HG02798 (cell line): ENCODE results near the gene TACO1.

Experiments
- ATAC-seq: cut with Tn5 transposase; IDR thresholded peaks from one replicate; pipeline ENCODE4 v1.9.1; 2021; ENCODE audit warnings: mild to moderate bottlenecking; ENCODE audit not compliant: unreplicated experiment, poor library complexity

The TACO1 gene

DNA sequence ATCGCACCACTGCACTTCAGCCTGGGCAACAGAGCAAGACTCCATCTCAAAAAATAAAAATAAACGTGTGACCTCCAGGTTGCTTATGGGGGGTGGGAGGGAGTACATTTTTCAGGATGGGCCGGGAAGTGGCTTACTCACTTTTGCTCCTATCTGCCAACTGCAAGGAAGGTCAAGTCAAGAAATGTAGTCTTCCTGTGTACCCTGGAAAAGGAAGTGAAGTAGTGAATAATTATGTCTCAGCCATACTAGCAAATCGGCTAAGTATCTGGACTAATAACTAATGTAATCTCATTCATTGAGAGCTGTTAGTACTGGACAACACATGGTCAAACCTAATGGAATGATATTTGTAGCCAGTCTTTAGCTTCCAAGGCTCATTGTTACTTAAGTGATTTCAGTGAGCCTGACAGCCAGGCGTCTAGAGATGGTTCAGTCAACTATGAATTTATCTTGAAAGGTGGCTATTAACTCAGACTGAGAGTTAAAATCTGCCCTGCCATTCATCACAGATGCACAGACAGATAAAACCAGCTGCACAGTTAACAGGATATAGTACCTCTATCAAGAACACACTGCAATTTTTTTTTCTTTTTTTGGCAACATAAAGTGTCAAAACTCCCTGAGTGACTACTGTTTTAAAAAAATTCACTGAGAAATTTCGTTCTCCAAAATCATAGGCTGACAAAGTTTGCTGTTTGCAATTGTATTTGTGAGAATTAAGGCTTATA lies 3.7 kb upstream of the TACO1 start:
- ATAC-seq, result no peak

DNA sequence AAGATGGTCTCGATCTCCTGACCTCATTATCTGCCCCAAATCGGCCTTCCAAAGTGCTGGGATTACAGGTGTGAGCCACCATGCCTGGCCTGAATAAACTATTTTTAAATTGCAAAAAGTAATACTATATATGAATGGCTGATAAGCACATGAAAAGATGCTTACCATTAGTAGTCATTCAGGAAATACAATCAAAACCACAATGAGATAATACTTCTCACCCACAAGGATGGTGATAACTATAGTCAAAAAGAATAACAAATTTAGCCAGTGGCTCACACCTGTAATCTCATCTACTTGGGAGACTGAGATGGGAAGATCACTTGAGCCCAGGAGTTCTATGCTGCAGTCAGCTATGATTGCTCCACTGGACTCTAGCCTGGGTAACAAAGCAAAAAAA lies 2.4 kb upstream of the TACO1 start:
- no peak for ATAC-seq

DNA sequence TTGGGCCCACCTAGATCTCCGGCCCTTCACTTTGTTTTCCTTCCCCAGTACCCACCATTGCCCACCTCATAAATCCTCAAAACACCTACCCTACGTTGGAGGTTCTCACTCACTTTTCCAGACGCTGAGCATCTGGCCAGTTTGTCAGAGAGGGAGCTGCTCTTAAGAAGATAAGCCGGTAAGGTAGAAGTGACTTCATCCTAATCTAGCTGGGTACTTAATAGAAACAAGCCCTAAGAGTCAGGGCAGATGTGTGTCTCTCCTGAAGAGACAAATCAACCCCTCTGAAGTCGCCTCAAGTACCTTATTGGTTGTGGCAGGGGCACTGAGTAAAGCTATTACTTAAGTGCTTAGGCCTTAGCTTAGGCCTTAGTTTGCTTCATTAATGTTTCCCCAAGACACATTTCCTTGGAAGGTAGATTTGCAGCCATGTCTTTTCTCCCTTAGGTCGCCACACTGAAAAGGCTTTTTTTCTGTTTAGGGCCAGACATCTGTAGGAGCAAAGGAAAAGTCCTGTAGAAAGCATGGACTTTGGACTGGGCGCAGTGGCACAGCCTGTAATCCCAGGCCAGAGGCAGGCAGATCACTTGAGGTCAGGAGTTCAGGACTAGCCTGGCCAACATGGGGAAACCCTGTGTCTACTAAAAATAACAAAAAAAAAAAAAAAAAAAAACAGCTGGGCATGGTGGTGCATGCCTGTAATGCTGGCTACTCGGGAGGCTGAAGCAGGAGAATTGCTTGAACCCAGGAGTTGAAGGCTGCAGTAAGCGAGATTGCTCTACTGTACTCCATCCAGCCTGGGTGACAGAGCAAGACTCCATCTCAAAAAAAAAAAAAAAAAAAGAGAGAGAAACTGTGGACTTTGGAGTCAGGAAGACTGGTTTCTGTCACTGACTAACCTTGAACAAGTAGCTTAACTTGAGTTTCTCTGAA lies 1.0 kb downstream of the TACO1 start:
- no peak for ATAC-seq

DNA sequence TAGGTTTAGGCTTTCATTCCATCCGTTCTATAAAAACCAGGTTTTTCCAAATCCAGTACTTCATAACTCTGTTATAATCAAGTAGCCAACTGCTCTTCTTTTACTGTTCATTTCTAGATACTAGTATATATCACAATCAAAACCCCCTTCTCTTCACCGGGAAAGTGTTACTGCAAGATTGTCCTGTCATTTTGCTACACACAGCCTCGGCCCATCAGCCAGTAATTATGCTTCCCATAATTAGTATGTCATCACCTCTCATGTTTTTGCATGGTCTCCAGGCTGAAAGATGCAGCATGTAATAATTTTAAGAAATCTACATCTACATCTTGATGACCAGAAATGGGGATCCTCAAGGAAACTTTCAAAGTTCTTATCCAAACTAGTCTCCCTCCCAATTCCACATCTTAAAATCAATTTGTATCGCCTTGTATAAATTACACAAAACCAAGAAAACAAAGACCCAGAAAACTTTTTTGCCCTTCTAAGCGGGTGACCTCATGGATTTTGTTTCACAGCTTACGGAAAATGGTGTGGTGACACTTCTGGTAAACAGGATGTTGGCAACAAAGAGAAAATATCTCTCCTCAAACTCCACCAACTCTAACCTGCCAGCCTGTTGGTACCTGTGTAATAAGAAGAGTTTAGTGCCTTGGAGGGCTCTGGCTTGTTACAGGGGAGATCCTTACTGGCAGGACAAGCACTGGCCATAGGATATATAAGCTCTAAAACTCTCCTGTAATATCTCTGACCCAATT lies 9.3 kb downstream of the TACO1 start:
- no peak for ATAC-seq

DNA sequence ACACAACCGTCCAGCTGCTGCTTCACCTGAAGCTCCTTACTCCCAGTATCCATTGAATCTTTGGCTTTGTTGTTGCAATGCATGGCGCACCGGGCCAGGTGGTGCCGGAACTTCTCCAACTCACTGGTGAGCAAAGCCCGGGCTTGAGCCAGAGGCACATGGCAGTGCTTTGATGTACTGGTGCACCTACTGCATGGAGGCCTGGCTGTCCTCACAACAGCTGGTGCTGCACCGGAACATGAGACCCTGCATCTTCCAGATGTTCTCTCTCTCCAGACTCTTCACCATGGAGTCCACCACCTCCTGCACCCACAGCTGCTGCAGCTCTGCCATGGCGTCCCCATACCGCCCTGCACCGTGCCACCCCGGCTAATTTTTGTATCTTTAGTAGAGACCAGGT lies 10.2 kb downstream of the TACO1 start:
- ATAC-seq, result no peak

DNA sequence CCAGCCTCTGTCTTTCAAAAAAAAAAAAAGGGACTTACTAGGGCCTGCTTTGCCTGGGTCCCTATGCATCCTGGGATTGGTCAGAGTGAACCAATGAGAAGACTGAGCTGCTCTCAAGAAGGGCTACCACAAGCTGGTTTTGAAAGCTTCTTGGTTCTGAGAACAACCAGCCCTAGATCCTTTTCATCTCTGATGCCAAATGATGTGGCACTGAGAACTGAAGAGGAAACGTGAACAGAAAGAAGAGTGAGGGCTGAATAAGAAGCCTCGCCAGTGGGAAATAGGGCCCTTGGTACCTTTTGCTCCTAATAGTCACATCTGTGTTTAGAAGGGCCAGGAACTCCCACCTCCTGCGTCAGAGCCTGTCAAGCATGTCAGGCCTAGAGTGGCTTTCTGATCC lies 10.7 kb downstream of the TACO1 start:
- ATAC-seq, result no peak

DNA sequence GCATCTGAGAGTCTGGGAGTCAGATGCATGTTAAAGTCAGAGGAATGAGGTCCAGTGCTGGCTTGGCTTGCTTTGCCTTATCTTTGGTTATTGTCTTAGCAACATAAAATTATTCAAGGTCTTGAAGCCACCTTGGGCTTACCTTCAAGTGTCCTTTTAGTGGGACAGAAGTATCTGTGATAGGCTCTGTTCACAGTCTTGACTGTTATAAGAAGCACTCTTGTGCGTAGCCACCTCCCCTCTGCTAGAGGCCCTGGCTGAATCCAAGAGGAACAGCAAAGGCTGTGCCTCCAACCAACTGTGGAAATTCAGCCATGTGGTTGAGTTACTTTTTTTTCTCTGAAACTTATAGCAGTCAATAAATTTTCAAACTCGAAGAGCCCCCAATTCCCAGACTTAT lies 13.0 kb downstream of the TACO1 start:
- ATAC-seq, result no peak

DNA sequence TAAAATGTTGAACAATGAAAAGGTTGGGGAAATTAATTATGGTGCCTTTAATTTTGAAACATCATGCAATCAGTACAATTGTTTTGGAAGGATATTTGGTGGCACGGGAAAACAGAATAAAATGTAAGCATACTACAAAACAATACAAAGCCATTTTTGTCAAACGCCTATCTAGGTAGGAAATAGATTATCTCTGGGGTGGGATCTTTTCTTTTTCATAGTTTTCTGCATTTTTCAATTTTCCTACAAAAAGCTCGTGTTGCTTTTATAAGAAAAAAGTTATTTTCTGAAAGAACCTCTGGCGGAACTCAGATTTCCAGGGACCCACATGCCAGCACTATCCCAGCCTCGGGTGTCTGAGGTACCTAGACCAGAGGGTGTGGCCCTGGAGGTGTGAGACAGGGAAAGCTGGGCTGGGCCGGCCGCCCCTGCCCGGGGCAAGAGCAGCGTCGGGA lies 20.6 kb downstream of the TACO1 start:
- ATAC-seq, result no peak

DNA sequence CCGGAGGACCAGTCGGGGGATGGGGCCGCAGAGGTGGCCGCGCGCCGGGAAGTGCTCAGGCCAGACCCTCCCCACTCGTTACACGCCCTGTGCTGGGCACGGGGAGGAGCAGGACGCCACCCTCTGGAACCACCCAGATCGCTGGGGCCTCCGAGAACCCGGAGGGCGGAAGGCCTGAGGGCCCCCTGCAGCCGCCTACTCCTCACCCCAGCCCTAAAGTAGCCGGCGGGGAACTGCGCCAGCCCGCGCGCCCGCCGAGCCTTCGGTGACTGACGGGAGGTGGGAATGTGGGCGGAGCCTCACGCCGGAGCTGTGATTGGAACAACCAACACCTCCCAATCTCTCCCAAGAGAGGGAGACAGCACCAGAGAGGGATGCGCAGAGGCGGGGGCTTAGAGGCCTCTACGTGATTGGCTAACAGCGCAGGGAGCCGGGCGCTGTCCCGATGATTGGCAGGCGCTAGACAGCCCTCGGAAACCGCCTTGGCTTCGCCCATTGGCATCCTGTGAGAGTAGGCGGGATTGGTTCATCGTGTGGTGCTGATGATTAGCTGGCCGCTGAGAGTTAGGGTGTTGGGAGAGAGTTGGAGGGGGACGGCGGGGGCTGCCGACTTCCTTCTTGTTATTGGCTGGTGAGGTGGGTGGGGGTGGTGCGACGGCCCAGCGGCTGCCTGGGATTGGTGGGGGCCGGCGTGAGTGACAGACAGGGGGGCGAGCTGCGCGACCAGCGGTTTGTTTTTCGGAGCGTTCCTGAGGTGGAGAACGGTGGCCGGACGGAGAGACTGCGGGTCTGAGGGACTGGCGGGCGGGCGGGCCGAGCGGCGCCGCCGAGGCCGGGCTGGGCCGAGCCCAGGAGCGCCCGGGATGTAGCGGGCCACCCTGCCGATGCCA lies 21.2 kb downstream of the TACO1 start, which contains the start of gene MAP3K3:
Gene MAP3K3 (plus strand): TSS at position 734 of the 890 bp plus-strand sequence. CDS start 343 bp downstream, outside the sequence.
- ATAC-seq, result peak; percentile 92

DNA sequence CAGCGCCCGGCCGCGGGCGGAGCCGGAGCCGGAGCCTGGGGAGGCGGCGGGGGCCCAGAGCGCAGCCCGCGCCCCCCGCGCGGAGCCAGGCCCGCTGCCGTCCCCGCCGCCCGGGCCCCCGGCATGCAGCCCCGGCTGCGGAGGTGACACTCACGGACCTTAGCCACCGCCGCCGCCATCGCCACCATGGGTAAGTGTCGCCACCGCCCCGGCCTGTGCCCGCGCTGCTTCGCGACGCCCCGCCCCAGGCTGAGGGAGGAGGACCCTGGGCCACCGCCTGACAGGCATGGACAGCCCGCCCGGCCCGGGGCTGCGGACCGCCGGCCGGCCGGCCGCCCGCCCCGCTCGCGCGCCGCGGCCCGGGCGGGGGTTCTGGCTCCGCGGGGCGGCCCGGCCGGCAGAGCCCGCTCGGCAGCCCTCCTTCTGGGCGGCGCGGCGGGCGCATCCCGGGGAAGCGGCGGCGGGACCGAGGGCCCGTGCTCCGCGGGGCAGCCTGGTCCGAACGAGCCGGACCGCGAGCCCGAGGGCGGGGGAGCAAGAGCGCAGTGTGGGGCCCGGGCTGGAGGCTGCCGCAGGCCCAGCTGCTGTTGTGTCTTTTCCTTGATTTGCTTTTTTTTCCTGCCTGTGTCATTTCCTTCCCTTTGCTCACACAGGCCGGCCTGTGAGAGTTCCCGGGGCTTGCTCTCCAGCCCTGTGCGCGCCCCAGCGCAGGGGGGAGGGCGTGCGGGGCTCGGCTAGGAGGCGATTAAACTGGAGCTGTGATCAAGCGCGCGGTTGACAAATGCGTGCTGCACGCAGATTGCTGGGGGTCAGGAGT lies 22.1 kb downstream of the TACO1 start:
- peak; percentile 33 for ATAC-seq

DNA sequence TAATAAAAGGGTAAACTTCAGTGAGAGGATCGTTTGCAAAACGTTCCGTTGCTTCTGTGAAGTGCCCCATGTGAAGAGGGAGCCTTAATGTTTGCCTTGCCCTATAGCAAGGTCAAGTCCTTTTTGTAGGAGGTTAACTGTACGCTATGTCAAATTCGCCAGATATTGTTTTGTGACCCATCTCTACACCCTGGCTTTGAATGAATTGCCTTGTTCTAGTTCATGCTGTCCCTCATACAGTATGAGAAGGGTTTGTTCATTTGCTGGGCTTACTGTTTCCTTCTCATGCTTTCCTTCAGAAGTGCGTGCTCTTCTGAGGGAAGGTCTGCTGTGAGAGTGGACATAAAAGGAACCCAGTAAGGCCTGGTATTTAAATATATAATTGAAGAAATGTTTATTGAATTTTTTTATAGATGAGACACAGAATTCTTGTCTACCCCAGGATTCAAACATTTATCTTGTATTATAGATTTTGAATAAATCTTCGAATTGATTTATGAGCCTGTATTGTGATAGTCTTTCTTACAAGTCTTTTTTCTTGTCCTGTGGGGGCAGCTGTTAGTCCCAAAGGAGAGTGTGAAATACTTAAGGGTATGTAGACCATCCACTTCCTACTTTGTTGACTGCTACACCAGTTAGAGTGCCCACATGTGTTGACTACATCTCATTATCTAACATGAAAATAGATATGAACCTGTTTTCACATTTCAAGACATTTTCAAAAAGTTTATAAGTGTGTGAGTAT lies 23.3 kb downstream of the TACO1 start:
- no peak for ATAC-seq

DNA sequence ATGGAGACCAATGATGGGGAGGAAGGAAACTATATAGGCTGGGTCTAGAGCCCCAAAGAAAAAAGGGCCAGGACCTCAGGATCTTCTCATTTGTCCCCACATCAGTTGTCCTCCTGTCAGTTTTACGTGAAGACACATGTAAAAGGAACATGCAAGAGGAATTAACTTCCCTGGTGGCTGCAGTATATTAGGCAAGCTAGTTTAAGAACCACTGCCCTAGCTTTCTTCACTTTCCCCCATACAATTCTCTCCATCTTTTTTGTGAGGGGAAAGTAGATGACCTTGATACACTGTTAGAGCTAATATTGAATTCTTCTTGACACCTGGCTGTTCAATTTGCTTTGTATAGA lies 23.8 kb downstream of the TACO1 start:
- no peak for ATAC-seq

DNA sequence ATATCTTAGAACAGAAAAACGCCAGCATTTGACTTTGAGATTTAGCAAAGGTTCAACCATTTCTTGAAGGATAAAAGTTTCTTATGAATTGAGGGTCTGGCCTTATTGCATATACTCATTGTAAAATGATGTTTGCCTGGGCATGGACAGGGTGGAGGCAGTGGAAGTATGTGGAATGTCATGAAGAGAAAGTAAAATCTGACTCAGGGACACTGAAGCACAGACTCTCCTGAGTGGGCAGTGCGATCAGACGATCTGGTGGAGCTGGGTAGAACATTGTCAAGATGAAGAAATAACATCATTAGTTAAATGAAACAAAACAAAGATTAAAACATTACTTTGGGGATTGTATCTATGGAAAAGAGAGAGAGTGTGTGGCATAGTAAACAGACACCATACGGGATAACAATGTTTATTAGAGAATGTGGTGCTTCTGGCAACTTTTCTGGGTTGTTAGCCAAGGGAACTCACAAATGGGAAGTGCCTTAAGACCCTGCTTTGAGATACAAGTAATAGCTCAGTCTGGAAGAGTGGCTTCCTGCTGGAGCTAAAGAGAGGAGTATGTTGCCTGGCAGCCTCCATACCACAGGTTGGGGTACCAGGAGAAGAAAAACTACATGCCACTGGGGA lies 26.0 kb downstream of the TACO1 start:
- no peak for ATAC-seq

DNA sequence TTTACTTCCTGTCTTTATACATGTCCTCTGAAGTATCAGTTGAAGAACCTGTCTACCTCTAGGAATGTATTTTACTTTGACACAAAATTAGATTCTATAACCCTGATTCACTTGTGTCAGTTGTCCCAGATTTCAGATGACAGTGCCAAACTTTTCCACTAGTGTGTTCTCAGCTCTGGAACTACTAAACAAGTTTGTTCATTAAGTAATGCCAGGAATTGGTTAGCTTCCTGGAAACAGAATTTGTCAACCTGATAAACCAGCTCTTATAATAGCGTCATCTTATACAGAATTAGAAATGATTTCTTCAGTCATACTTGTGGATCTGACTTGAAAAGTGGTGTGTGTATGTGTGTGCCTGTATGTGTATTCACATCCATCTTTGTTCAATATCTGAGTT lies 28.9 kb downstream of the TACO1 start:
- no peak for ATAC-seq

DNA sequence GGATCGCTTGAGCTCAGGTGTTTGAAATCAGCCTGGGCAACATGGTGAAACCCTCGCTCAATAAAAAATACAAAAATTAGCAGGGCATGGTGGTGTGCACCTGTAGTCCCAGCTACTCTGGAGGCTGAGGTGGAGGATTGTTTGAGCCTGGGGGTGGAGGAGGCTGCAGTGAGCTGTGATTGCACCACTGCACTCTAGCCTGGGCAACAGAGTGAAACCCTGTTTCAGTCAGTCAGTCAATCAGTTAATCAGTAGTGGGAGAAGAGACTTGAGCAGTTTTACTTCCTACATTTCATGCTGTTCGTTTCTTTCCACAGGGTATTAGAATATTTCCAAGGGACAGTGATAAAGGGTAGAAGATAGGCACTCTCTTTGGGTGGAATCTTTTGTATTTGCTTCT lies 30.4 kb downstream of the TACO1 start:
- no peak for ATAC-seq

DNA sequence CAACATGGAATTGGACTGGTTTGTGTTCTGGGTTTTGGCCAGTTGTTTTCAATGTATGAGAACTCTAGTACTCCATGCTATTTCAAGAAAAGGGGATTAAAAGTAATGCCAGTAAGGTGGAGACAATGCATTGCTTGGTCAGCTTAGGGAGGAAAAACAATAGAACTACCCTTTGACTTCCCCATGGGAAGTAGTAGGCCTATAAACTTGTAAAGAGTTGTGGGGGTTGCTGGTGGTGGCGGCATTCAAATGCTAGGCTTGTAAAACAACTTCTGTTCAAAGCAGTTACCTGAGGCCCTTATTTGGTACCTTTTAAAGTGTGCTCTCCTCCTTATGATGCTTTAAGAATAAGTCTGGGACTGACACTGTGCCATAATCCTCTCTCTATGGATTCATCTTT lies 30.9 kb downstream of the TACO1 start:
- ATAC-seq, result no peak

DNA sequence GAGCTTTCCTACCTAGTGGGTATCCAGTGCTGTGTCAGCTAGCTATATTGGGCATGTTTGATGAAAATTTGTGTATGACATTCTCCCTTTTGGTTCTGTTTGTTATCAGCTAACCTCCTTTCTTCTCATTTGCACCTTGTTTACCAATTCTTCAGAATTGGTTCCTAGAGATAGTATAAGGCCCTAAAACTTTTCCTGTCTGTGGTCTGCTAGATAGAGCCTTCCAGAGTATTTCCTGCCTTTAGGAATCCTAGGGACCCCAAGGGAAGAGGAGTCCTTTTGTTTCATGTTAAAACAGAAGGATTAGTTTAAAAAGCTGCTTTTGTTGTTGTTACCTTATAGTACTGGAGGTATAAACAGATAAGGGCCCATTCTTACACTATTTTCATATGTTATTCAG lies 33.0 kb downstream of the TACO1 start:
- no peak for ATAC-seq

DNA sequence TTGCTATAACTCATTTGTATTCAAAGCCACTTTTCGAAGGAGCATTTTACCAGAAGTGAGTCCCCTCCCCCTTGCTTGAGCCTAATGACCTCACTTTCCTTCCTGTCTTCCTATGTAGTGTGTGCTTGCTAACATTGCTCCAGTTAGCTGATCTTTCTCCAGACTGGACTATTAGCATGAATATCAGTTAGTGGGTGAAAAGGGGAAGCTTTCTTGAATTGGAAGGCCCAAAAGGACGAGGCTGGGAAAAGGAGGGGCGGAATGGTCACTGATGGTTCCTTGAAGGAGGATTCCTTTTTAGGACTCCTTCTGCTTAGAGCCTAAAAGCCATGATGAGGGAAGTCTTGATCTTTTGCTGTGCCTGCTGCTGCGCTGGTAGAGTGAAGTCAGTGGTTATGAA lies 33.5 kb downstream of the TACO1 start:
- ATAC-seq, result no peak
